ENCODE results near the gene RGSL1.
A peak's percentile ranks its signal among the peaks of the same experiment; 100 is the strongest.

The RGSL1 gene

GRCh38 chr1:182484067-182484466 is 34.1 kb downstream of the RGSL1 start:
- Histone ChIP-seq H3K27me3 (ENCODE audit: insufficient read depth, low read length, poor library complexity) (no peaks in the 10 kb centered on the region), H3K4me3 (ENCODE audit: low read depth in 1 of 2, low read length in 2 of 2) (no peak overlapping the region), H3K9me3 (ENCODE audit: insufficient read depth, low read length, severe bottlenecking) (no peaks in the 10 kb centered on the region), H4K20me1 (ENCODE audit: insufficient read depth, low read length) (no peaks in the 10 kb centered on the region), H3K4me1 (ENCODE audit: insufficient read depth, low read length) (peaks cover 30% of the 10 kb centered on the region), H3K27ac (ENCODE audit: low read length) (peak overlapping the region; percentile 96), H3K9ac (ENCODE audit: low read depth, low read length) (no peak overlapping the region; the same call in 1 of the 2 replicates), H3K79me2 (ENCODE audit: insufficient read depth, low read length) (no peaks in the 10 kb centered on the region), H3K4me2 (ENCODE audit: insufficient read depth, low read length) (peak overlapping the region; percentile 52; the same call in 1 of the 2 replicates), H2AFZ (ENCODE audit: low read depth, low read length) (peak overlapping the region; percentile 38), H3K36me3 (ENCODE audit: insufficient read depth, low read length) (no peaks in the 10 kb centered on the region)
- ATAC-seq (ENCODE audit: insufficient read depth, low read depth): peak; percentile 2; the same call in 1 of the 3 replicates
- TF ChIP-seq CTCF (IDR thresholded peaks at IDR 0.05; ENCODE audit: borderline replicate concordance, extremely low read depth, low read length, poor library complexity, severe bottlenecking) (no peak), EZH2 (IDR thresholded peaks at IDR 0.05; ENCODE audit: borderline replicate concordance, low read depth, low read length, severe bottlenecking) (no peak)
- no peak for DNase-seq

- H3K9ac ChIP-seq (ENCODE audit: low read depth, low read length): peak overlapping the region; percentile 36
- DNase-seq (peak; percentile 84), ATAC-seq (ENCODE audit: insufficient read depth, low read depth) (peak; percentile 99)
- H3K27ac ChIP-seq (ENCODE audit: low read length): peak overlapping the region; percentile 96
- no peaks in the 10 kb centered on the region for H3K79me2 ChIP-seq (ENCODE audit: insufficient read depth, low read length)
- H4K20me1 ChIP-seq (ENCODE audit: insufficient read depth, low read length): no peaks in the 10 kb centered on the region
- H3K36me3 ChIP-seq (ENCODE audit: insufficient read depth, low read length): no peaks in the 10 kb centered on the region
- TF ChIP-seq CTCF (IDR thresholded peaks at IDR 0.05; ENCODE audit: borderline replicate concordance, extremely low read depth, low read length, poor library complexity, severe bottlenecking): peak; percentile 88
- TF ChIP-seq EZH2 (IDR thresholded peaks at IDR 0.05; ENCODE audit: borderline replicate concordance, low read depth, low read length, severe bottlenecking): no peak
- peak overlapping the region; percentile 52 for H3K4me2 ChIP-seq (ENCODE audit: insufficient read depth, low read length)
- no peaks in the 10 kb centered on the region for H3K27me3 ChIP-seq (ENCODE audit: insufficient read depth, low read length, poor library complexity)
- H3K4me1 ChIP-seq (ENCODE audit: insufficient read depth, low read length): peaks cover 30% of the 10 kb centered on the region
- no peaks in the 10 kb centered on the region for H3K9me3 ChIP-seq (ENCODE audit: insufficient read depth, low read length, severe bottlenecking)
- peak overlapping the region; percentile 38 for H2AFZ ChIP-seq (ENCODE audit: low read depth, low read length)
- H3K4me3 ChIP-seq (ENCODE audit: low read depth in 1 of 2, low read length in 2 of 2): peak overlapping the region in 1 of 2 experiments; percentile 3; a peak in 1 of 4 replicates
These were observed 34.7 kb downstream of the RGSL1 start for GRCh38 chr1:182484531-182485257.

GRCh38 chr1:182485861-182486260 is 35.9 kb downstream of the RGSL1 start:
- ATAC-seq (ENCODE audit: insufficient read depth, low read depth) (no peak), DNase-seq (no peak)
- H4K20me1 ChIP-seq (ENCODE audit: insufficient read depth, low read length): no peaks in the 10 kb centered on the region
- H3K36me3 ChIP-seq (ENCODE audit: insufficient read depth, low read length): no peaks in the 10 kb centered on the region
- peaks cover 30% of the 10 kb centered on the region for H3K4me1 ChIP-seq (ENCODE audit: insufficient read depth, low read length)
- no peaks in the 10 kb centered on the region for H3K79me2 ChIP-seq (ENCODE audit: insufficient read depth, low read length)
- TF ChIP-seq EZH2 (IDR thresholded peaks at IDR 0.05; ENCODE audit: borderline replicate concordance, low read depth, low read length, severe bottlenecking) (no peak), CTCF (IDR thresholded peaks at IDR 0.05; ENCODE audit: borderline replicate concordance, extremely low read depth, low read length, poor library complexity, severe bottlenecking) (no peak)
- H3K9ac ChIP-seq (ENCODE audit: low read depth, low read length): no peak overlapping the region
- H2AFZ ChIP-seq (ENCODE audit: low read depth, low read length): no peak overlapping the region
- H3K27me3 ChIP-seq (ENCODE audit: insufficient read depth, low read length, poor library complexity): no peaks in the 10 kb centered on the region
- no peaks in the 10 kb centered on the region for H3K9me3 ChIP-seq (ENCODE audit: insufficient read depth, low read length, severe bottlenecking)
- H3K4me3 ChIP-seq (ENCODE audit: low read depth in 1 of 2, low read length in 2 of 2): no peak overlapping the region
- no peak overlapping the region for H3K27ac ChIP-seq (ENCODE audit: low read length)
- no peak overlapping the region for H3K4me2 ChIP-seq (ENCODE audit: insufficient read depth, low read length)

Measured in DND-41 (cell line).